Upper lobe of left lung (tissue), 6 donors: ENCODE data around the gene FAM163A. TPM values are rescaled to one million over a fixed set of nuclear protein-coding genes. Genes with fewer than 3 reads are reported as not detected.

Experiments used
- ATAC-seq, 2 donors: fragments of 200-7000 bp; cut with Tn5 transposase; one replicate each; pipeline ENCODE4 v1.9.1; 2022; ENCODE audit warnings: mild to moderate bottlenecking in 2 of 2, moderate library complexity in 2 of 2; ENCODE audit not compliant: low FRiP score in 2 of 2
- DNase-seq, 2 donors: peaks; one replicate each; pipeline ENCODE4 v3.0.0-alpha.2; 2019 to 2020
- H3K27ac ChIP-seq, 4 donors: fragments of 200-600 bp; sonication (generic); one replicate each; pipeline ENCODE4 v1.5.1; 2016 to 2019
- H3K27me3 ChIP-seq, 4 donors: fragments of 200-600 bp; sonication (generic); one replicate each; pipeline ENCODE4 v1.5.1; 2017 to 2019
- H3K36me3 ChIP-seq, 4 donors: fragments of 200-600 bp; sonication (generic); one replicate each; pipeline ENCODE4 v1.5.1; 2016 to 2019
- H3K4me1 ChIP-seq, 4 donors: fragments of 200-600 bp; sonication (generic); one replicate each; pipeline ENCODE4 v1.5.1; 2018 to 2019
- H3K4me3 ChIP-seq, 4 donors: fragments of 200-600 bp; sonication (generic); one replicate each; pipeline ENCODE4 v1.5.1; 2017 to 2019; ENCODE audit warnings: mild to moderate bottlenecking in 2 of 4, moderate library complexity in 1 of 4
- H3K9me3 ChIP-seq, 4 donors: fragments of 200-600 bp; sonication (generic); one replicate each; pipeline ENCODE4 v1.5.1; 2018 to 2019
- CTCF ChIP-seq, 6 experiments: fragments of 450-650 bp in 4 of 6; fragments of 200-600 bp in 2 of 6; sonication (generic) in 2 of 6; IDR thresholded peaks; one replicate each; pipeline ENCODE4 v1.5.1; 2016 to 2019; ENCODE audit warnings: antibody characterized with exemption in 6 of 6
- EP300 ChIP-seq, 4 donors: sonication (generic); formaldehyde crosslinking; IDR thresholded peaks; one replicate each; pipeline ENCODE4 v1.5.1; 2017; ENCODE audit warnings: antibody characterized with exemption in 4 of 4, control low read depth in 2 of 4
- POLR2A ChIP-seq, 4 donors: fragments of 450-650 bp; IDR thresholded peaks; one replicate each; pipeline ENCODE4 v1.5.1; 2016 to 2017; ENCODE audit warnings: antibody characterized with exemption in 4 of 4, mild to moderate bottlenecking in 2 of 4
- POLR2AphosphoS5 ChIP-seq, 2 donors: sonication (generic); formaldehyde crosslinking; IDR thresholded peaks; one replicate each; pipeline ENCODE4 v1.5.1; 2017; ENCODE audit warnings: antibody characterized with exemption in 2 of 2
- WGBS, 2 donors: methylation state at CpG; one replicate each; pipeline ENCODE4 v1.1.5; 2017 to 2018; 5-methylcytosine and 5-hydroxymethylcytosine counted together
- total RNA-seq, 6 donors: library from RNA; depleted of rRNA in 4 of 6; stranded (reverse); fragments of >200 nt in 4 of 6; gene quantifications; one replicate each; pipeline versions ENCODE4 v1.1.0 to v1.2.1, GENCODE V29; 2016 to 2021
- donor health status: DM: no; HTN: no; CAD: no; lungs with moderate emphysema.
- donor health status: DM: no; HTN: yes; CAD: no; lungs with severe emphysema.

FAM163A gene
- total RNA-seq, 6 donors from 2014 or later: 0.10 TPM; not detected in 5

- Histone ChIP-seq H3K27me3 (no peaks in the 10 kb centered on the region), H3K4me1 (no peaks in the 10 kb centered on the region), H3K36me3 (no peaks in the 10 kb centered on the region), H3K9me3 (peaks cover 11 to 31% (median 16%) of the 10 kb centered on the region in 4 donors), H3K27ac (no peak overlapping the region), H3K4me3 (no peak overlapping the region)
- no peak for TF ChIP-seq CTCF (IDR thresholded peaks at IDR 0.05)
- no peak for TF ChIP-seq EP300 (IDR thresholded peaks at IDR 0.05)
- TF ChIP-seq POLR2A (IDR thresholded peaks at IDR 0.05): no peak
- TF ChIP-seq POLR2AphosphoS5 (IDR thresholded peaks at IDR 0.05): no peak
- DNase-seq (no peak), ATAC-seq (no peak)
These were observed 23.8 kb upstream of the FAM163A start for GRCh38 chr1:179719272-179719671.

GRCh38 chr1:179728271-179728670, 14.8 kb upstream of the FAM163A start:
- no peak for DNase-seq
- no peaks in the 10 kb centered on the region for H3K36me3 ChIP-seq
- ATAC-seq: peak in 1 of 2 donors; percentile 40
- H3K27ac ChIP-seq: no peak overlapping the region
- H3K9me3 ChIP-seq: no peaks in the 10 kb centered on the region
- no peaks in the 10 kb centered on the region for H3K4me1 ChIP-seq
- WGBS, 2 donors: 40 to 60% methylated on average over 2 of the region's 2 CpGs
- no peak overlapping the region for H3K4me3 ChIP-seq
- H3K27me3 ChIP-seq: no peaks in the 10 kb centered on the region
- TF ChIP-seq CTCF (IDR thresholded peaks at IDR 0.05) (no peak), EP300 (IDR thresholded peaks at IDR 0.05) (no peak), POLR2AphosphoS5 (IDR thresholded peaks at IDR 0.05) (no peak), POLR2A (IDR thresholded peaks at IDR 0.05) (no peak)

- no peaks in the 10 kb centered on the region for H3K36me3 ChIP-seq
- no peaks in the 10 kb centered on the region for H3K4me1 ChIP-seq
- no peak for ATAC-seq
- H3K27me3 ChIP-seq: no peaks in the 10 kb centered on the region
- no peak for DNase-seq
- no peak overlapping the region for H3K27ac ChIP-seq
- no peak overlapping the region for H3K4me3 ChIP-seq
- no peak for TF ChIP-seq CTCF (IDR thresholded peaks at IDR 0.05)
- TF ChIP-seq EP300 (IDR thresholded peaks at IDR 0.05): no peak
- TF ChIP-seq POLR2AphosphoS5 (IDR thresholded peaks at IDR 0.05): no peak
- TF ChIP-seq POLR2A (IDR thresholded peaks at IDR 0.05): no peak
- H3K9me3 ChIP-seq: no peaks in the 10 kb centered on the region
- 83 to 87% methylated on average over 4 of the region's 4 CpGs for WGBS, 2 donors
These were observed 13.2 kb upstream of the FAM163A start for GRCh38 chr1:179729881-179730280.

GRCh38 chr1:179731643-179732042, 11.4 kb upstream of the FAM163A start:
- Histone ChIP-seq H3K4me3 (no peak overlapping the region), H3K4me1 (no peaks in the 10 kb centered on the region), H3K27ac (no peak overlapping the region), H3K27me3 (no peaks in the 10 kb centered on the region), H3K9me3 (no peaks in the 10 kb centered on the region), H3K36me3 (no peaks in the 10 kb centered on the region)
- no peak for TF ChIP-seq CTCF (IDR thresholded peaks at IDR 0.05)
- TF ChIP-seq EP300 (IDR thresholded peaks at IDR 0.05): no peak
- no peak for TF ChIP-seq POLR2AphosphoS5 (IDR thresholded peaks at IDR 0.05)
- TF ChIP-seq POLR2A (IDR thresholded peaks at IDR 0.05): no peak
- ATAC-seq (no peak), DNase-seq (no peak)
- 76 to 83% methylated on average over 4 of the region's 4 CpGs for WGBS, 2 donors

GRCh38 chr1:179742291-179742690, 800 bp upstream of the FAM163A start:
- DNase-seq (no peak), ATAC-seq (no peak)
- WGBS, 2 donors: 35 to 44% methylated on average over 10 of the region's 10 CpGs
- no peaks in the 10 kb centered on the region for H3K36me3 ChIP-seq
- H3K4me1 ChIP-seq: peaks cover 17 to 23% (median 20%) of the 10 kb centered on the region in 4 donors
- H3K9me3 ChIP-seq: no peaks in the 10 kb centered on the region
- H3K27me3 ChIP-seq: peaks cover 3 to 31% (median 23%) of the 10 kb centered on the region in 4 donors
- H3K27ac ChIP-seq: no peak overlapping the region
- no peak for TF ChIP-seq POLR2A (IDR thresholded peaks at IDR 0.05)
- TF ChIP-seq EP300 (IDR thresholded peaks at IDR 0.05): no peak
- TF ChIP-seq CTCF (IDR thresholded peaks at IDR 0.05): no peak
- TF ChIP-seq POLR2AphosphoS5 (IDR thresholded peaks at IDR 0.05): no peak
- H3K4me3 ChIP-seq: no peak overlapping the region
